ENCODE measurements around the gene ATF7.

DNA sequence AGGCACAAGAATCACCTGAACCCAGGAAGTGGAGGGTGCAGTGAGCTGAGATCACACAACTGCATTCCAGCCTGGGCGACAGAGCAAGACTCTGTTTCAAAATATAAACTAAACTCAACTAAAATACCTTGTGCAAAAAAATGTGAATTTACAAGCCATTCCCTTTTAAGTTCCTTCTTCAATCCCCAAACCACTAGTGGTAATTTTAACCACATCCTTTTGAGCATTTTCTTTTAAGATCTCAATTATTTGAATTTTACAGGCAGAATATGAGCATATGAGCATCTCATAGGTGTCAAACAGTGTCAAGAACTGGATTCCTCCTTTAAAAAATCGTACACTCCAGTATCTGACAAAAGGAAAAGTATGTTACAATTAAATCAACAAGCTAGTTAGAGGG lies 61.9 kb downstream of the ATF7 start:
- TF ChIP-seq EZH2phosphoT487 (IDR thresholded peaks at IDR 0.05; ENCODE audit: low read depth), result no peak
- TF ChIP-seq, protein P1, sequence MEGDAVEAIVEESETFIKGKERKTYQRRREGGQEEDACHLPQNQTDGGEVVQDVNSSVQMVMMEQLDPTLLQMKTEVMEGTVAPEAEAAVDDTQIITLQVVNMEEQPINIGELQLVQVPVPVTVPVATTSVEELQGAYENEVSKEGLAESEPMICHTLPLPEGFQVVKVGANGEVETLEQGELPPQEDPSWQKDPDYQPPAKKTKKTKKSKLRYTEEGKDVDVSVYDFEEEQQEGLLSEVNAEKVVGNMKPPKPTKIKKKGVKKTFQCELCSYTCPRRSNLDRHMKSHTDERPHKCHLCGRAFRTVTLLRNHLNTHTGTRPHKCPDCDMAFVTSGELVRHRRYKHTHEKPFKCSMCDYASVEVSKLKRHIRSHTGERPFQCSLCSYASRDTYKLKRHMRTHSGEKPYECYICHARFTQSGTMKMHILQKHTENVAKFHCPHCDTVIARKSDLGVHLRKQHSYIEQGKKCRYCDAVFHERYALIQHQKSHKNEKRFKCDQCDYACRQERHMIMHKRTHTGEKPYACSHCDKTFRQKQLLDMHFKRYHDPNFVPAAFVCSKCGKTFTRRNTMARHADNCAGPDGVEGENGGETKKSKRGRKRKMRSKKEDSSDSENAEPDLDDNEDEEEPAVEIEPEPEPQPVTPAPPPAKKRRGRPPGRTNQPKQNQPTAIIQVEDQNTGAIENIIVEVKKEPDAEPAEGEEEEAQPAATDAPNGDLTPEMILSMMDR (IDR thresholded peaks at IDR 0.05; ENCODE audit: low read depth, low read length), result no peak

All from OCI-LY3 (cell line).